GF-D8 (cell line): ENCODE data around the gene TRIP10.
"Not testable (repeated sequence)": the region's sequence is repeated elsewhere in the genome, so short reads cannot be mapped to it uniquely, and the experiment has no call there.

Experiments
- DNase-seq: peaks from one replicate; lab custom pipeline; 2025; lab: John Stamatoyannopoulos, UW

The TRIP10 gene, protein sequence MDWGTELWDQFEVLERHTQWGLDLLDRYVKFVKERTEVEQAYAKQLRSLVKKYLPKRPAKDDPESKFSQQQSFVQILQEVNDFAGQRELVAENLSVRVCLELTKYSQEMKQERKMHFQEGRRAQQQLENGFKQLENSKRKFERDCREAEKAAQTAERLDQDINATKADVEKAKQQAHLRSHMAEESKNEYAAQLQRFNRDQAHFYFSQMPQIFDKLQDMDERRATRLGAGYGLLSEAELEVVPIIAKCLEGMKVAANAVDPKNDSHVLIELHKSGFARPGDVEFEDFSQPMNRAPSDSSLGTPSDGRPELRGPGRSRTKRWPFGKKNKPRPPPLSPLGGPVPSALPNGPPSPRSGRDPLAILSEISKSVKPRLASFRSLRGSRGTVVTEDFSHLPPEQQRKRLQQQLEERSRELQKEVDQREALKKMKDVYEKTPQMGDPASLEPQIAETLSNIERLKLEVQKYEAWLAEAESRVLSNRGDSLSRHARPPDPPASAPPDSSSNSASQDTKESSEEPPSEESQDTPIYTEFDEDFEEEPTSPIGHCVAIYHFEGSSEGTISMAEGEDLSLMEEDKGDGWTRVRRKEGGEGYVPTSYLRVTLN

DNA sequence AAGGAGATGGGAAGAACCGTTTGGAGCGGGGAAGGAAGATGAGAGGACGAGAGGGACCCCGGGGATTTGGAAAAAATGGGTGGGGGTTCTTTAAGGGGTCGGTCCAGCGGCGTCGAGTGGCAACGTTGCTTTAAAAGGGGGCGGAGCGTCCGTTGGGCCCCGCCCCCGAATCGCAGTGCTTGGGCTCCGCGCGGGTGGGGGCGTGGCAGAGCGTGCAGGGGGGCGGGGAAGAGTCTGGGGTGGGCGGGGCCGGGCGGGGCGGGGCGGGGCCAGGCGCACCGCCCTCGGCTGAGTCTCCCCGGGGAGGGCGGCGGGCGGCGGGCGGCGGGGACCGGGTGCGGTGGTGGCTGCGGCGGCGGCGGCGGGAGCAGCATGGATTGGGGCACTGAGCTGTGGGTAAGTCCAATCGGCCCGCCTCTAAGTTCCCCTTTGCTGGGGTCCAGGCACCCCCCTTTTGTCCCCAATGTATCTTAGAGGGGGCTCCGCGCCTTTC, at the start of gene TRIP10:
Gene TRIP10, plus strand, starts transcription at position 291 of the 493 bp plus-strand sequence. Its CDS starts 82 bp downstream, at position 373.
- DNase-seq: no peak

DNA sequence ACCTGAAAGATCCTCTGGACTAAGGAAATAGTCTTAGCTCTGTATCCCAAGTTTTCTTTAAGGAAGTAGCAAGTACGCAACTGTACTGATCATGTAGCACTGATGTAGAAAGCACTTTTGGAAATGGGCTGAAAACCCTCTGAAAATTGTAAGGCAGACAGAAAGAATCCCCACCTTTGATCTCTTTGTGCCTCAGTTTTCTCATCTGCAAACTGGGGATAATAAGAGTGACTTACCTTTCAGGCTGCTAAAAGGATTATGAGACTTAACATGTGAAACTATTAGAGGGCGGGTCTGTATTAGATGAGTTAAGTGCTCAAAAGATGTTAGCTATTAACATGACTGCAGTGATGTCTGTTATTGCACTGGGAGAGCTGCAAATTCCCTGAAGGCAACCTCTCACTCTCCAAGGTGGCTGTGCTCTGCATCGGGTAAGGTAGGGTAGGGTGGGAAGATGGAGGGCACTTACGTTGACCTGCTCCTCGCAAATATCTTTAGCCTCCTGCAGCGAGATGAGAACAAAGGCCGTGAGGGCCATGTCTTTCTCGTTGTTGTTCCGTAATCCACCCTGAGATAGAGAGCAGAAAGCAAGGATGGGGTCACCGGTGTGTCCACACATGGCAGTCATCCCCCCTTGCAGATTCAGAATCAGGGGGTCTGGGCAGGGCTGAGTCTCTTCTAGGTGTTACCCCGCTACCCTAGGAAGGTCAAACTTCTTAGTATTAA, 49.2 kb upstream of the TRIP10 start:
- no peak for DNase-seq

DNA sequence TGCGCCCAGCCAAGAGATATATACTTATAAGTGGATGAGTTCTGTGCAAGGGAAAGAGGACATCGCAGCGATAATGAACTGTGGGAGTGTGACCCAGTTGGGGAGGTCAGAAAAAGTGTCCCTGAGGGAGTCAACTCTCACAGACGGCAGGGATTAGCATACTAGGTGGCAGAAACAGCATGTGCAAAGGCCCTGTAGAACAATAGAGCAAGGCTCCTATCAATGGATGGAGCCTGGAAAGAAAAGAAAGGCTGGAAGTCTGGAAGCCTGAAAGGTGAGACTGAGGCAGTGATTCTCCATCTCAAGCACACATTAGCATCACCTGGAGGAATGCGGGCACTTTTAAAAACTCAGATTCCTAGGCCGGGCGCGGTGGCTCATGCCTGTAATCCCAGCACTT, 48.1 kb upstream of the TRIP10 start:
- DNase-seq: no peak

DNA sequence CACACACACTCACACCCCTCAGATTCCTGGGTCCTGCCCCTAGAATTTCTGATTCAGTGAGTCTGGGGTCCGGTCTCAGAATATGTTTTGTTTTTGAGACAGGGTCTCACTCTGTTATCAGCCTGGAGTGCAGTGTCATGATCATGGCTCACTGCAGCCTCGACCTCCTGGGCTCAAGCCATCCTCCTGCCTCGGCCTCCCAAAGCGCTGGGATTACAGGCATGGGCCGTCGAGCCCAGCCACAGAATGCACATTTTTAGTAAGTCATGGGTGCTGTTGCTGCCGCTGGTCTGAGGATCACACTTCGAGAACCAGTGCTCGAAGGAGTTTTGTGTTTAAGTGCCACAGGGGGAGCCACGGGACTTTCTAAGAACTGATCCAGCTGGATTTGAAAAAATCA, 47.5 kb upstream of the TRIP10 start:
- DNase-seq: no peak

DNA sequence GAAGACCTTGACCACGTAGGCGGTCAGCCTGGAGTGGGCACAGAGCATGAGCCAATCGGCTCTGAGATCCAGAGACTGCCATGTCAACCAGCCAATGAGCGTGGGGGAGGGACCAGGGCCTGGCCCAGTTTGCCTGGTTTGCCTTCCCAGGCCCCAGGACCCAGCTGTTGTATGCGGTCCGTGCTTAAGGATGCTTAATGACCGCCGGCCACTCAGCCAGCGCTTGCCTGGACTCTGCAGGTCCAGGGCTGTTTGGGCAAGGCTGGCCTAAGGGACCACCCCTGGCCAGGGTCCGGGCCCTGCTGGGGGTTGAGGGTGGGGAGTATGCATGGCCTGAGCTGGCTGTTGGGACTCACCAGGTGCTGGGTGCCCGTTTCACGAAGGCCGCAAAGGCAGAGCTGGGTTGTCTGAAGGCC, 46.4 kb upstream of the TRIP10 start:
- DNase-seq: no peak

DNA sequence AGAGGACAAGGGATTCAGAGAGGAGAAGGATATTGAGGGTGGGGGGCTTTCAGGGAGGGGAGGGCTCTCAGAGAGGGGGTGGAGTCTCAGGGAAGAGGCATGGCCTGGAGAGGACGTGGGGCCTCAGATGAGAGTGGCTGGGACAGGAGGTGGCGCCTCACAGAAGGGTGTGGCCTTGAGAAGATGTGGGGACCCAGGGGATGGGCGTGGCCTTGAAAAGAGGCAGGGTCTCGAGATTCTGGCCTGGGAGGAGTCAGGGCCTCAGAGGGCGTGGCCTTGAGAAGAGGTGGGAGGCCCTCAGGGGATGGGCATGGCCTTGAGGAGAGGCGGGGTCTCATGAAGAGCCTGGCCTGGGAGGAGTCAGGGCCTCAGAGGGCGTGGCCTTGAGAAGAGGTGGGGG, 45.8 kb upstream of the TRIP10 start:
- no peak for DNase-seq

DNA sequence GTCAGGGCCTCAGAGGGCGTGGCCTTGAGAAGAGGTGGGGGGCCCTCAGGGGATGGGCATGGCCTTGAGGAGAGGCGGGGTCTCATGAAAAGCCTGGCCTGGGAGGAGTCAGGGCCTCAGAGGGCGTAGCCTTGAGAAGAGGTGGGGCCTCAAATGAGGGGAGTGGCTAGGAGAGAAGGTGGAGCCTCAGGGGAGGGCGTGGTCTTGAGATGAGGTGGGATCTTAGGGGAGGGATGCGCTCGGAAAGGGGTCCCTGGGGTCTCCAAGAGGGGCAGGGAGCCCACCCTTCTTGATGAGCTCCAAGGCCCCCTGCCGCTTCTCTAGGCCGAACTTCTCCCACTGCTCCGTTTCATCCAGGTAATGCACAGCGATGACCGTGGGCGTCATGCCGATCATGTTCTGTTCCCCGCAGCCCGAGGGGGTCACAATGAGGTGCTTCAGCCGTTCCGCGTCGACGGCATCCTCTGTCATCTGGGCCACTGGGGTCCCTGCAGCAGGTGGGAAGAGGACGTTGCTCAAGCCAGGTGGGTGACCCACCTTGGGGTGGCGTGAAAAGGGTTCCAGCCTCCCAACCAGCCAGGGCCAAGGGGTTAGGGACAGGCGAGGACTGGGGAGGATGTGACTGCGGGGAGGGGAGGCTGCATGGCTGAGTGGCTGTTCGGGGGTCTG, 45.2 kb upstream of the TRIP10 start:
- no peak for DNase-seq

DNA sequence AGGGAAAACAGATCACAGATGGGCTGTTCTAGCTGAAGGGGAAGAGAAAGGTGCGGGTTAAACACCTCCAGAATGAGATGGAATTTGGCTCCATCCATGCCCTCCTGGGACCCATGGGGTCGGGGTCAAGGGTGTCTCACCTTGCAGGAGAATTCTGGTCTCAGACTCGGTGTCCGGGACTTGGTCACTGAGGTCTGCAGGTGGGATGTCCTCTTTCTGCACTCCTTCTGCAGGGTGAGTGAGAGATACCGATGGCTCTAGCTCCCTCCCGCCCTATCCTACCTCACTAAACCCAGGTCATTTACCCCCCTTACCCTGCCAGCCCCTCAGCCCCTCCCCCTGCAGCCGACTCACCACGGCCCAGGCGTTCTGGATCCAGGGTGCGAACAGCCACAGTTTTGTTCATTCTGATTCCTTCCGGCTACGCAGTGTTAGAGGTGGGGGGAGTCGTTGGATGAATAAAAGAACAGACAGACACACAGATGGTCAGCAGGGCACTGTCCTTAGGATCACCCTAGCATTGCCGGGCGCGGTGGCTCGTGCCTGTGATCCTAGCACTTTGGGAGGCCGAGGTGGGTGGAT, 43.1 kb upstream of the TRIP10 start:
- no peak for DNase-seq

DNA sequence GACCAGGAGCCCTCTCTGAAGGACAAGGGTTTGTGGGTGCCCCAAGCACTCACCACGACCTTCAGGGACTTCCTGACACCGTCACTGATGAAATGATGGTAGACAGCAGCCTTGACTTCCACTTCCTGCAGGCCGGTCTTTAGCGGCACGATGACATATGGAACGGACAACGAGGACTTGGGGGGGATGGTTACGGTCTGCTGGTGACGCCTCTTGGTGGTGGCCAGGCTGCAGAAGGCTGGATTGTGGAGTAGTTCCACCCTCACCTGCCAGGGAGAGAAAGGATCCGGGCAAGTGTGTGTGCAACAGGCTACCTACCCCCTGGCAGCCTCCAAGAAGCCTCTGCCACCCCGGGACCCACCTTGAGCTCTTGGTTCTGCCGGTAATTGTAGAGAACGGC, 42.2 kb upstream of the TRIP10 start:
- DNase-seq: no peak

DNA sequence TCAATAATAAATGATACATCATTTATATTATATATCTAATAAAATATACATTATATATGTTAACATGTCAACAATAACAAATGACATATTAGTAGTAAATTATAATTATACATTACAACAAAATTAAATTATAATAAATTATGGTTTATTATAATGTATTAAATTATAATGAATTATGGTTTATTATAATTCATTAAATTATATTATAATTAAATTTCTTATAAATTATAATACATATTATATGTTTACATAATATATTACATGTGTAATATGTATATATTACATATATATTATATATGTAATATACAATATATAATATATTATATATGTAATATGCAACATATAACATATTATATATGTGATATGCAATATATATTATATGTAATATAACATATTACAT, 39.5 kb upstream of the TRIP10 start:
- DNase-seq: no peak

DNA sequence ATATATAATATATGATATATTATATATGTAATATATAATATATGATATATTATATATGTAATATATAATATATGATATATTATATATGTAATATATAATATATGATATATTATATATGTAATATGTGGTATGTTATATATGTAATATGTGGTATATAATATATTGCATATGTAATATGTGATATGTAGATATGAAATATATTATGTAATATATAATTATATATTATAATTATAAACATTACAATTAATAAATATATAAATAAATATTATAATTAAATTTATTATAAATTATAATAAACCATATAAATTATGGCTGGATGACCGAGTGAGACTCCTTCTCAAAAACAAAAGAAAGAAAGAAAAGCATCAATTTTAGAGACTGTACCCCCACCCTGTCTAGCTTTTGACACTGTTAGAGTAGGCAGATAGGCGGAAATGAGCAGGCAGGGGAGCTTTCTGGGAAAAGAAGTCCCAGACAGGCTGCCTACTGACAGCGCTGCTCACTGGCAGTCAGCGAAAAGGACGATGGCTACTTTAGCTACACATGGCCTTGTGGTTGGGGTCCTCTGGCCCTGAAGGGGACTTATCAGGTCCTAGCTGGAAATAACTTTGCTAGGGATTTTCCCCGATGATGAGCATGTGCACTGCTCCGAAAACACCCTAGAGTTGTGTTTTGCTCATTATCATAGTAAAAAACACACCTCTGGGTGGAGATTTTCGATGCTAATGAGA, 38.7 kb upstream of the TRIP10 start:
- no peak for DNase-seq

DNA sequence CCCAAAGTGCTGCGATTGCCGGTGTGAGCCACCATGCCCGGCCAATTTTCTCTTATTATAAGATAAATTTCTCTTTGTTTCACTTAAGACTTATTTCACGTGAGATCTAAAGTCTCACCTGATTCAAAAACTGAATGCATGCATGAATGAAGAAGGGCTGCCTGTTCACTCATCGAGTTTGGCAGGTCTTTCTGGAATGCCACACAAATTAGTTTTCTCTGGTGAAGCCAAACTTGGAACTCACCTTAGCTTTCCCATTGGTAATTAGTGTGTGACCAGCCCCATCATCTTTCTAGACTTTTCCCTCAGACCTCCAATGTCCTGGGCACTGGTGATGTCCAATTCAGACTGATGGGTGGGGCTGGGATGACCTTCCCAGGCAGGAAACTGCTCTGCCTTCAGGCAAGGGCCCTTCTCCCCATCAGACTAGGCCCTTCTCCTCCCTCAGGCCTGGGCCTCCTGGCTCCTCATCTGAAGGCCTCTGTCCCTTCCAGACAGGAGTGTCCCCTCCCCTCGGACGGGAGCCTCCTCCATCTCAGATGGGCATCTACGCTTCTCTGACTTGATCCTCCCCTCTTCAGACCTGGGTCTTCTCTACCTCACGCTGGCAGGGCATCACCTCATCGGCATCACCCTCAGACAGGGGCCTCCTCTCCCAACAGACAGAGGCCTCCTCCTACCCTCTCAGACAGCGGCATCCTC, 33.4 kb upstream of the TRIP10 start:
- DNase-seq: no peak

DNA sequence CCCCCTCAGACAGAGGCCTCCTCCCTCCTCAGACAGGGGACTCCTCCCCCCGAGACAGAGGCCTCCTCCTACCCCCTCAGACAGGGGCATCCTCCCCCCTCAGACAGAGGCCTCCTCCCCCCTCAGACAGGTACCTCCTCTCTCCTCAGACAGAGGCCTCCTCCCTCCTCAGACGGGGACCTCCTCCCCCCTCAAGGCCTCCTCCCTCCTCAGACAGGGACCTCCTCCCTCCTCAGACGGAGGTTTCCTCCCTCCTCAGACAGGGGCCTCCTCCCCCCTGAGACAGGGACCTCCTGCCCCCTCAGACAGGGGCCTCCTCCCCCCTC, 32.9 kb upstream of the TRIP10 start:
- no peak for DNase-seq

DNA sequence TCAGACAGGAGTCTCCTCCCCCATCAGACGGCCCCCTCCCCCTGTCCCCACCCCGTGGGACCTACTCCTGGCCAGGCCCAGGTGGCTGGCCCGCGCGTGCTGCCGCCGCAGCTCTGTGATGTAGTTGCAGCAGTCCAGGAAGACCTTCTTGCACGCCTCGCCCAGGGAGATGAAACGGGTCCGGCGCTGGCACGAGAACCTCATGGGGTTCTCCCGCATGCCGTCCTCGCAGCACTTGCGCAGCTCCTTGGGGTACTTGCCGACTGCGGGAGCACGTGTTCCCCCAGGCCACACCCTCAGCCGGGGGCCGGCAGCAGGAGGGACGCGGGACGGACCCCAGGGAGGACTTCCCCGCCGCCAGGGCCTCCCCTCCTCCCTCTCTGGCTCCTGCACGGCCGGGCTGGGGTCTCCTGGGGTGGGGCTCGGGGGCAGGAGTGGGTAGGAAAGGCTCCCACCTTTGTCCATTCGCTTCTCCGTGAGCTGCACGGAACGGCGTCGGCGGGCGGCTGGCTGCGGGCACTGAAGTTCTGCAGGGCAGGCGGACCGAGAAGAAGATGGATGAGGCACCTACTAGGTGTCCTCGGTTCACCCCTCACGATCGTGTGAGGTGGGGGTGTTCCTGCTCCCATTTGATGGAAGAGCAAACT, 32.3 kb upstream of the TRIP10 start:
- no peak for DNase-seq

DNA sequence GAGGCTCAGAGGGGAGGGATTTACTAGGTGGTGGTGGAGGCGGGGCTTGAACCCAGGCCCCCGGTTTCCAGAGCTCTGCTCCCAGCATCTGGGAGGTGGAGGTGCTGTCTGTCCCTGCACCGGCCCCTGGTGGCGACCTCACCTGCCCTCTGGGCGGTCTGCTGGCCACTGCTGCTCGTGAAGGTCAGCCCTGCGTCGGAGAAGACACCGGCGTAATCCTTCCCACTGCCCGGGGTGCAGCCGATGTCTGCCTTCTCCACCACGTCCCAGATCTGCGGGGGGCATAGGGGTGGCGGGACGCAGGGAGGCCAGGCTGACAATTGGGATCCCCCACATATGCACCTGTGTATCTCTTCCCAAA, 31.8 kb upstream of the TRIP10 start:
- no peak for DNase-seq

DNA sequence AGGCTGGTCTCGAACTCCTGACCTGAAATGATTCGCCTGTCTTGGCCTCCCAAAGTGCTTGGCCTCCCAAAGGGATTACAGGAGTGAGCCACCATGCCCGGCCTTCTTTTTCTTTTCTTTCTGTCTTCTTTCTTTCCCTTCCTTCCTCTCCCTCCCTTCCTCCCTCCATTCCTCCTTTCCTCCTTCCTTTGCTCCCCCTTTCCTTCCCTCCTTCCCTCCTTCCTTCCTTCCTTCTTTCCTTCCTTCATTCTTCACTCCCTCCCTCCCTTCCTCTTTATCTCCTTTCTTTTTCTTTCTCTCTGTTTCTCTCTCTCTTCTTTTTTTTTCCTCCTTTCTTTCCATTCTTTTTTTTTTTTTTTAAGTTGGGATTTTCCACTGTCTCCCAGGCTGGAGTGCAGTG, 31.1 kb upstream of the TRIP10 start:
- no peak for DNase-seq

DNA sequence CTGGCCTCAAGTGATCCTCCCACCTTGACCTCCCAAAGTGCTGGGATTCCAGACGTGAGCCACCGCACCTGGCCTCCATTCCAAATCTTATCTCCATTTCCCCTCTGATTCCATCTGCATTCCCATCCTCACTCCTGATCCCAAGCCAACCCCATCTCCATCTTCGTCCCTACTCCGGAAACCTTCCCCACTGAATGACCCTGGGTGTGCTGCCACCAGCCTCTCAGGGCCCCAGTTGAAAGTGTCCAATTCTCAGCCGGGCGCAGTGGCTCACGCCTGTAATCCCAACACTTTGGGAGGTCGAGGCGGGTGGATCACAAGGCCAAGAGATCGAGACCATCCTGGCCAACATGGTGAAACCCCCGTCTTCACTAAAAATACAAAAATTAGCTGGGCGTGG, 30.6 kb upstream of the TRIP10 start:
- DNase-seq: not testable (repeated sequence)

DNA sequence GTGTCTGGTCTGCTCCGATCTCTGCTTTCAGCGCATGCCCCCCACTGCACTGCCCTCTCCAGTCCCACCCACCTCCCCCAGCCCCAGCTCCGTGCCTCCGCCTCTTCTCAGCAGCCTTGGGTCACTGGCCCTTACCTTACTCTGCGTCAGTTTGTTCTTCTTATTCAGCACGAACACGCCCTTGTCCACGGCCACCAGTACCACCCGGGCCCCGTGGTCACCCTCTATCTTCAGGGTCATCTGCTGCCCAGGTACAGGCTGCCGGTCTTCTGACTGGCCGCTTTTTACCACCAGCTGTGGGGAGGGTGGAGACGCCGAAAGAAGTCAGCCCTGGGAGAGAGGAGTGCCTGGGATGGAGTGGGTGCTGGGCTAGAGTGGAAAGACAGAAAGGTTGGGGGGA, 29.9 kb upstream of the TRIP10 start:
- no peak for DNase-seq

DNA sequence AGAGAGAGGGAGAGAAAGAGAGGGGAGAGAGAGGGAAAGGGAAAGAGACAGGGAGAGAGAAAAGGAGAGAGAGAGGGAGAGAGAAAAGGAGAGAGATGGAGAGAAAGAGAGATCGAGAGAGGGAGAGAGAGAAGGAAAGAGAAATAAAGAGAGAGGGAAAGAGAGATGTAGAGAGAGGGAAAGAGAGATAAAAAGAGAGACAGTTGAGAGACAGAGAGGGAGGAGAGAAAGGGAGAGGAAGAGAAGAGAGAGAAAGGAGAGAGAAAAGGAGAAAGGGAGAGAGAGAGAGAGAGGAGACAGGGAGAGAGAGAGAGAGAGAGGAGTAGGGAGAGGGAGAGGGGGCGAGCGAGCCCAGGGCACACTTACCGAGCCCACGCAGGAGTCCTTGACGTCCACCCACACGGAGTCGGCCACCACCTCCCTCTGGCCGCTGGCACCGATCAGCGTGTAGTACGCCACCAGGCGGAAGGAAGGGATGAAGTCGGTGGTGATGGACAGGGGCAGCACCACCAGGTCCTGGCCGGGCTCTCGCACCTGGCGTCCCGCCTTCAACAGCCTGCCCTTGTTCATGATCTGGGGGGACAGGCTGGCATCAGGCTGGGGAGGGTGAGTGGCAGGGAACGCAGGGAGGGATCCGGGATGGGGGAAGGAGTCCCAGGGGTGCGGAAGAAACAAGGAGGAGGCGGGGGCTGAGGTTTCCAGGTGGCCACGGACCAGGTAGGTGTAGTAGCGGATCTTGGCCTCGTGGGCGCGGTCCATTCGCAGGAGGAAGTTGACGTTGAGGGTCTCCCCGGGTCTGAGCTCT, 29.0 kb upstream of the TRIP10 start:
- DNase-seq: no peak

DNA sequence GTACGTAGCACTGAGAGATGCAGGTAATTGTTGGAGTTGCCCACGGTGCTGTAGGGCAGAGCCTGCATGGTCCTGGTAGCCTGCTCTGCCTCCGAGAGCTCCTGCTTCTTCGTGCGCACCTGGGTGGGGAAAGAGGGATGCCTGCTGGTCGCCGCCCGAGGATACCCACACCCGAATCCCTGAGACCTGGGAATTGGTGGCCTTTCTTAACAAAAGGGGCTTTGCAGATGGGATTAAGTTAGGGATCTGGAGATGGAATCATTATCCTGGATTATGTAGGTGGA, 28.5 kb upstream of the TRIP10 start:
- DNase-seq: no peak
